H1 (cell line): ENCODE data around the gene AVPR1B. TPM values are rescaled to one million over a fixed set of nuclear protein-coding genes. Genes with fewer than 3 reads are reported as not detected.

ENCODE experiments used
- CTCF ChIA-PET: fragments of 300-600 bp; sonication (Branson Sonifier 250); formaldehyde crosslinking; loops from one replicate; lab custom pipeline; 2021; ENCODE audit not compliant: partially characterized antibody; lab: Charles Lee
- POLR2A ChIA-PET: fragments of 300-600 bp; sonication (Branson Sonifier 250); formaldehyde crosslinking; loops from one replicate; lab custom pipeline; 2021; ENCODE audit warnings: inconsistent platforms; ENCODE audit not compliant: partially characterized antibody; lab: Charles Lee
- DNase-seq, 2 experiments: peaks; one replicate each; pipeline versions ENCODE4 v3.0.0 to v3.0.0-alpha.2; 2010 to 2022; ENCODE audit warnings: low spot score in 2 of 2, low read depth in 1 of 2, mixed read lengths in 1 of 2
- FAIRE-seq: peaks from 2 replicates; lab custom pipeline; 2011; peaks lifted over from hg19 to GRCh38; lab: Jason Lieb, UNC
- H2AFZ ChIP-seq: 2 replicates; pipeline ENCODE4 v1.8.1; 2012; ENCODE audit warnings: low read length, inconsistent platforms
- H2AK5ac ChIP-seq: 2 replicates; pipeline ENCODE4 v1.6.1; 2013; ENCODE audit warnings: low read depth, low read length
- H2BK120ac ChIP-seq: replicated peaks from 2 replicates; pipeline ENCODE3; 2013; ENCODE audit warnings: low read depth, low read length, inconsistent platforms
- H2BK12ac ChIP-seq: 2 replicates; pipeline ENCODE4 v1.6.1; 2013; ENCODE audit warnings: low read depth, low read length
- H2BK15ac ChIP-seq: 2 replicates; pipeline ENCODE4 v1.6.1; 2013; ENCODE audit warnings: low read length
- H2BK20ac ChIP-seq: 2 replicates; pipeline ENCODE4 v1.6.1; 2013; ENCODE audit warnings: low read length
- H2BK5ac ChIP-seq: 2 replicates; pipeline ENCODE4 v1.6.1; 2013; ENCODE audit warnings: low read depth, low read length
- H3K14ac ChIP-seq: 2 replicates; pipeline ENCODE4 v1.6.1; 2013; ENCODE audit warnings: inconsistent platforms; ENCODE audit not compliant: insufficient read length
- H3K18ac ChIP-seq: 2 replicates; pipeline ENCODE4 v1.6.1; 2013; ENCODE audit warnings: low read length; ENCODE audit errors: extremely low read depth
- H3K23ac ChIP-seq: 2 replicates; pipeline ENCODE4 v1.6.1; 2013; ENCODE audit warnings: inconsistent platforms; ENCODE audit not compliant: insufficient read length
- H3K23me2 ChIP-seq: 2 replicates; pipeline ENCODE4 v1.6.1; 2013; ENCODE audit warnings: low read depth, low read length
- H3K27ac ChIP-seq: 2 replicates; pipeline ENCODE4 v1.6.1; 2011; ENCODE audit warnings: low read depth, low read length, inconsistent platforms
- H3K27me3 ChIP-seq, 4 experiments: replicated peaks in 1 of 4; 1 replicate in 1 of 4; 2 replicates in 3 of 4; pipeline versions ENCODE4 v1.6.1 to v1.8.1; 2011 to 2013; ENCODE audit warnings: low read length in 3 of 4, mild to moderate bottlenecking in 3 of 4, inconsistent platforms in 2 of 4, mixed read lengths in 2 of 4, moderate library complexity in 1 of 4; ENCODE audit not compliant: control insufficient read depth in 3 of 4, insufficient read depth in 3 of 4; ENCODE audit errors: extremely low read depth in 1 of 4
- H3K36me3 ChIP-seq, 4 experiments: 2 replicates each; pipeline versions ENCODE4 v1.6.1 to v1.8.1; 2011 to 2013; ENCODE audit warnings: mild to moderate bottlenecking in 4 of 4, low read length in 3 of 4, moderate library complexity in 2 of 4, control low read depth in 1 of 4, inconsistent platforms in 1 of 4; ENCODE audit not compliant: insufficient read depth in 4 of 4, control insufficient read depth in 2 of 4
- H3K4ac ChIP-seq: replicated peaks from 2 replicates; pipeline ENCODE3; 2013; ENCODE audit warnings: low read length, low read depth, mixed read lengths, inconsistent platforms; ENCODE audit not compliant: insufficient read length
- H3K4me1 ChIP-seq, 4 experiments: replicated peaks in 1 of 4; 1 replicate in 1 of 4; 2 replicates in 3 of 4; pipeline versions ENCODE4 v1.6.1 to v1.8.1; 2011 to 2013; ENCODE audit warnings: low read length in 3 of 4, inconsistent platforms in 2 of 4, mixed read lengths in 1 of 4; ENCODE audit not compliant: insufficient read depth in 4 of 4, control insufficient read depth in 3 of 4
- H3K4me2 ChIP-seq, 2 experiments: 2 replicates each; pipeline versions ENCODE4 v1.6.1 to v1.8.1; 2011 to 2013; ENCODE audit warnings: low read depth in 2 of 2, low read length in 2 of 2, control low read depth in 1 of 2, inconsistent platforms in 1 of 2, mild to moderate bottlenecking in 1 of 2; ENCODE audit not compliant: insufficient read depth in 1 of 2
- H3K4me3 ChIP-seq, 4 experiments: fragments of 200-600, 300-600 bp in 1 of 4; sonication (generic), shearing (Covaris generic), sonication (Bioruptor Twin) in 1 of 4; 2 replicates each; pipeline versions ENCODE4 v1.5.1 to v1.8.1; 2011 to 2016; ENCODE audit warnings: low read length in 4 of 4, low read depth in 3 of 4, control low read depth in 2 of 4, inconsistent platforms in 2 of 4, mild to moderate bottlenecking in 2 of 4, mixed read lengths in 1 of 4, moderate library complexity in 1 of 4; ENCODE audit not compliant: insufficient read depth in 2 of 4; ENCODE audit errors: extremely low read depth in 1 of 4
- H3K56ac ChIP-seq: replicated peaks from 2 replicates; pipeline ENCODE3; 2013; ENCODE audit warnings: low read depth, mild to moderate bottlenecking, mixed read lengths, low read length, inconsistent platforms; ENCODE audit not compliant: insufficient read length
- H3K79me1 ChIP-seq: 2 replicates; pipeline ENCODE4 v1.6.1; 2013; ENCODE audit warnings: low read depth, low read length, control low read depth
- H3K79me2 ChIP-seq, 2 experiments: 2 replicates each; pipeline versions ENCODE4 v1.6.1 to v1.8.1; 2012 to 2013; ENCODE audit warnings: low read length in 2 of 2, mild to moderate bottlenecking in 2 of 2, inconsistent platforms in 1 of 2; ENCODE audit not compliant: insufficient read depth in 2 of 2, control insufficient read depth in 1 of 2
- H3K9ac ChIP-seq, 4 experiments: replicated peaks in 1 of 4; 1 replicate in 1 of 4; 2 replicates in 3 of 4; pipeline versions ENCODE4 v1.6.1 to v1.8.1; 2011 to 2013; ENCODE audit warnings: low read depth in 3 of 4, low read length in 3 of 4, control low read depth in 2 of 4, mild to moderate bottlenecking in 2 of 4, moderate library complexity in 2 of 4, inconsistent platforms in 1 of 4; ENCODE audit errors: extremely low read depth in 1 of 4
- H3K9me3 ChIP-seq, 2 experiments: 2 replicates each; pipeline versions ENCODE4 v1.6.1 to v1.8.1; 2012 to 2013; ENCODE audit warnings: mild to moderate bottlenecking in 2 of 2, moderate library complexity in 2 of 2, control low read depth in 1 of 2, inconsistent platforms in 1 of 2, low read depth in 1 of 2, low read length in 1 of 2, mixed read lengths in 1 of 2; ENCODE audit not compliant: insufficient read depth in 2 of 2
- H4K20me1 ChIP-seq, 2 experiments: replicated peaks in 1 of 2; 2 replicates each; pipeline versions ENCODE3 to v1.8.1; 2011 to 2013; ENCODE audit warnings: inconsistent platforms in 2 of 2, low read length in 2 of 2, mild to moderate bottlenecking in 1 of 2; ENCODE audit not compliant: insufficient read depth in 2 of 2, control insufficient read depth in 1 of 2
- H4K5ac ChIP-seq: 2 replicates; pipeline ENCODE4 v1.6.1; 2013; ENCODE audit warnings: low read length, low read depth, mixed read lengths, inconsistent platforms; ENCODE audit not compliant: insufficient read length
- H4K8ac ChIP-seq: 2 replicates; pipeline ENCODE4 v1.8.0; 2013; ENCODE audit warnings: mild to moderate bottlenecking, moderate library complexity, low read length, inconsistent platforms; ENCODE audit not compliant: insufficient read depth; ENCODE audit errors: extremely low read depth
- H4K91ac ChIP-seq: replicated peaks from 2 replicates; pipeline ENCODE3; 2013; ENCODE audit warnings: low read length, mixed read lengths, inconsistent platforms; ENCODE audit not compliant: insufficient read length
- SIRT6 ChIP-seq: IDR thresholded peaks from one replicate; pipeline ENCODE4 v1.7.1; 2012; ENCODE audit warnings: low read length, inconsistent platforms
- WGBS, 2 experiments: shearing (Covaris generic) in 1 of 2; methylation state at CpG; one replicate each; pipeline versions ENCODE4 v1.1.6 to v1.1.7; 2013 to 2015; ENCODE audit warnings: low lambda C conversion rate in 2 of 2, mixed read lengths in 2 of 2, inconsistent platforms in 1 of 2, low coverage in 1 of 2, missing lambda C conversion rate in 1 of 2; ENCODE audit not compliant: insufficient replicate concordance in 2 of 2, insufficient coverage in 1 of 2, insufficient read length in 1 of 2; ENCODE audit errors: extremely low coverage in 1 of 2, missing lambda C conversion rate in 1 of 2; 5-methylcytosine and 5-hydroxymethylcytosine counted together
- polyA plus RNA-seq, 7 experiments: library from polyadenylated mRNA; depleted of rRNA in 3 of 7; stranded (reverse) in 5 of 7; unstranded in 2 of 7; fragments of >200 nt in 5 of 7; fragments of 200-250 nt in 2 of 7; gene quantifications; 1 replicate in 5 of 7; 2 replicates in 1 of 7; 4 replicates in 1 of 7; pipeline versions ENCODE4 v1.2.1 to v1.2.3, GENCODE V29; 2011 to 2013; ENCODE audit warnings: missing spikeins in 2 of 7, mixed read lengths in 2 of 7
- total RNA-seq: library from RNA; stranded (reverse); fragmentation: NEBNext Ultra II Directional; extraction: Animal tissue kit (Norgen Biotek cat#: 25700); gene quantifications from 2 replicates; pipeline ENCODE4 v1.2.1, GENCODE V29; 2021

The AVPR1B gene
- total and polyA plus RNA-seq, 2 of the 8 experiments (the other 6 are each of a cell fraction or from before 2014, with no cell fraction given), result 0.29 to 0.50 TPM

GRCh38 chr1:206089341-206089740, 27.8 kb downstream of the AVPR1B start:
- no peaks in the 10 kb centered on the region for H4K20me1 ChIP-seq

More at GRCh38 chr1:206089341-206089740, 27.8 kb downstream of the AVPR1B start:
- no peak overlapping the region for H2AK5ac ChIP-seq
- no peak overlapping the region for H4K8ac ChIP-seq
- H2BK12ac ChIP-seq, result no peak overlapping the region
- no peak overlapping the region for H3K14ac ChIP-seq
- H3K4me3 ChIP-seq, result no peak overlapping the region
- no peaks in the 10 kb centered on the region for H3K79me1 ChIP-seq
- no peak overlapping the region for H3K4me2 ChIP-seq
- TF ChIP-seq SIRT6, result no peak
- H3K27me3 ChIP-seq, result no peaks in the 10 kb centered on the region
- H3K27ac ChIP-seq, result no peak overlapping the region
- H2BK15ac ChIP-seq, result no peak overlapping the region
- no peak overlapping the region for H3K56ac ChIP-seq
- H3K36me3 ChIP-seq, result no peaks in the 10 kb centered on the region
- no peaks in the 10 kb centered on the region for H3K23me2 ChIP-seq
- H4K91ac ChIP-seq, result no peak overlapping the region
- no peak overlapping the region for H2BK120ac ChIP-seq
- H3K18ac ChIP-seq, result no peak overlapping the region
- 97% methylated on average over 3 of the region's 3 CpGs; no CpG with 5 or more reads in 1 of the 2 experiments for WGBS, 2 experiments
- no peaks in the 10 kb centered on the region for H3K4me1 ChIP-seq
- no peaks in the 10 kb centered on the region for H3K79me2 ChIP-seq
- H4K5ac ChIP-seq, result no peak overlapping the region
- ChIA-PET CTCF (interaction anchor here (0.6 to 1.3 kb wide), 6 partner anchors 14 to 749 kb away, joined by 3 to 5 read pairs (median 3); no protein-coding TSS in a partner anchor), POLR2A (no interaction called here)
- H3K4ac ChIP-seq, result no peak overlapping the region
- no peak overlapping the region for H3K9ac ChIP-seq
- H2BK20ac ChIP-seq, result no peak overlapping the region
- H2BK5ac ChIP-seq, result no peak overlapping the region
- FAIRE-seq, result no peak
- no peak overlapping the region for H2AFZ ChIP-seq
- H3K23ac ChIP-seq, result no peak overlapping the region
- H3K9me3 ChIP-seq, result no peaks in the 10 kb centered on the region
- no peak for DNase-seq
